Pons (tissue), 1 donor: ENCODE data around the gene RBM6.

Source experiments
- DNase-seq: peaks from one replicate; pipeline ENCODE4 v3.0.0-alpha.2; 2016; ENCODE audit warnings: low spot score

Gene RBM6

DNA sequence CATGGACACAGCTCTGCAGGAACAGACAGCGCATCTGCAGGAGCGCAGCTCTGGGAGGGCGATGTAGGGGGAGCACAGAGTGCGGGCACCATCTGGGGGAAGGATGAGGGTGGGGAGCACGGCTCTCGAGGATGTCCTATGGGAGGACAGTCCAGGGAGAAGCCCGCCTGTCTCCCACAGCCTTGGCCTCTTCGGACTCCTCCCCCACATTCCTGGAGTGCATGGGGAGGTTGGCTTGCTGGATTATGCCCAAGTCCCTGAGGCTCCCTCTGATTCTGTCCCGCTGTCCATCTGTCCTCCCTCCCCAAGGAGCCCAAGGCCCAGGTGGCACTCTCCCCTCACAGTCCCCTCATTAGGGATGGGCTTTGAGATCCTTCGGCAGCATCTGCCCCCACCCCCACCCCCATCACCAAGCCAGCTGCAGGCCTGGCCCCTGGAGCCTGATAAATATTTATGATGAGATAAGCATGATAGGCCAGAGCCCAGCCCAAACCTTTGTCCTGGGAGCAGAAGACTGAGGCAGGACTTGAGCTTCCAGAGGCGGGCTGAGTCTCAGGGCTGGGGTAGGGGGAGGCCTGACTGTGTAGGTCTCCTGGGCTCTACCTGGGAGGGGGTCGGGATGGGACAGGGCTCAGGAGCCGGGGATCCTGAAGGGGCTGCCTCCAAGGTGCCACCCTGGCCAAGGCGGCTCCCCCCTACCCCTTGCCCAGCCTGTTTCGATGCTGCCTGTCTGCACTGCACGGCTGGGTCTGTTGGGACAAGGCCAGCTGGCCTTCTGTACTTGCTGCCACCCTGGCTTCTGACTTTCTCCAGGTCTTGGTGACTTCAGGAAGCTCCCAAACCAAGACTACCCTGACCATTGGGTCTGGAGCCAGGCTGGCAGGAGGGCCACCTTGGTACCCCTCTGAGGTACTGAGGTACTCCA lies 186.6 kb downstream of the RBM6 start:
- no peak for DNase-seq
